MCF 10A (cell line): ENCODE measurements around the gene RANBP9. TPM values are rescaled to one million over a fixed set of nuclear protein-coding genes. Genes with fewer than 3 reads are reported as not detected.

Source experiments
- BruUV-seq: library from RNA; stranded (reverse); fragments of 400-500 nt; replicated peaks from 2 replicates; lab custom pipeline; 2021; lab: Mats Ljungman, UMichigan
- CTCF ChIA-PET: fragments of 300-600 bp; sonication (Branson Sonifier 250); formaldehyde crosslinking; extraction: SDS; loops from one replicate; lab custom pipeline; 2021; ENCODE audit warnings: antibody characterized with exemption, inconsistent platforms; lab: Yijun Ruan, JAX
- POLR2A ChIA-PET: fragments of 300-600, 350-650 bp; sonication (Branson Sonifier 250); formaldehyde crosslinking; extraction: SDS; loops from one replicate; lab custom pipeline; 2020; ENCODE audit warnings: antibody characterized with exemption, inconsistent platforms; lab: Yijun Ruan, JAX
- DNase-seq: peaks from one replicate; pipeline ENCODE4 v3.0.0-alpha.2; 2018; ENCODE audit not compliant: unreplicated experiment
- H3K27ac Mint-ChIP-seq: one replicate; pipeline ENCODE4 v1.8.0; 2022; ENCODE audit warnings: mild to moderate bottlenecking, low read depth, mixed read lengths; ENCODE audit not compliant: unreplicated experiment
- H3K27me3 Mint-ChIP-seq: one replicate; pipeline ENCODE4 v1.8.0; 2022; ENCODE audit warnings: mixed read lengths; ENCODE audit not compliant: insufficient read depth, unreplicated experiment
- H3K36me3 Mint-ChIP-seq: one replicate; pipeline ENCODE4 v1.8.0; 2022; ENCODE audit warnings: mild to moderate bottlenecking, moderate library complexity, mixed read lengths; ENCODE audit not compliant: insufficient read depth, unreplicated experiment
- H3K4me1 Mint-ChIP-seq: one replicate; pipeline ENCODE4 v1.8.0; 2022; ENCODE audit warnings: mixed read lengths; ENCODE audit not compliant: insufficient read depth, unreplicated experiment
- H3K4me3 Mint-ChIP-seq: one replicate; pipeline ENCODE4 v1.8.0; 2022; ENCODE audit warnings: mild to moderate bottlenecking, moderate library complexity, mixed read lengths; ENCODE audit not compliant: unreplicated experiment
- H3K9me3 Mint-ChIP-seq: one replicate; pipeline ENCODE4 v1.8.0; 2022; ENCODE audit warnings: mixed read lengths; ENCODE audit not compliant: unreplicated experiment
- CTCF ChIP-seq: fragments of 200-600 bp; IDR thresholded peaks from one replicate; pipeline ENCODE4 v1.8.0; 2022; ENCODE audit warnings: antibody characterized with exemption, mild to moderate bottlenecking; ENCODE audit not compliant: unreplicated experiment
- intact Hi-C: fragments of 100-400 bp; cut with micrococcal nuclease; formaldehyde crosslinking; loops from 2 replicates; pipeline ENCODE4 v1.14.1; 2022
- total RNA-seq: library from RNA; stranded (reverse); gene quantifications from 2 replicates; pipeline ENCODE4 v1.2.3, GENCODE V29; 2022

Gene RANBP9
- total RNA-seq, 1 experiment from 2014 or later, result 48.0 TPM

GRCh38 chr6:13611715-13612114 lies 99.9 kb downstream of the RANBP9 start:
- POLR2A ChIA-PET, result interaction anchor here (1.0 kb wide), 1 partner anchor 16 kb away, joined by 3 read pairs; no protein-coding TSS in a partner anchor
- BruUV-seq, result no TSS peak
- Mint-ChIP-seq H3K27ac (no peak overlapping the region), H3K27me3 (no peaks in the 10 kb centered on the region), H3K4me3 (no peak overlapping the region), H3K4me1 (peaks cover 1% of the 10 kb centered on the region), H3K36me3 (peaks cover 26% of the 10 kb centered on the region), H3K9me3 (no peaks in the 10 kb centered on the region)
- no peak for DNase-seq
- intact Hi-C loops, result loop anchor here (10.0 kb wide), 1 partner anchor 183 kb away; no protein-coding TSS in a partner anchor
- CTCF ChIA-PET, result interaction anchor here (0.5 to 0.9 kb wide), 2 partner anchors 90 to 455 kb away, joined by 3 to 5 read pairs; no protein-coding TSS in a partner anchor
- no peak for TF ChIP-seq CTCF

- no peak overlapping the region for H3K4me3 Mint-ChIP-seq
- DNase-seq, result no peak
- TF ChIP-seq CTCF, result no peak
- no peaks in the 10 kb centered on the region for H3K4me1 Mint-ChIP-seq
- no peak overlapping the region for H3K27ac Mint-ChIP-seq
- peaks cover 31% of the 10 kb centered on the region for H3K36me3 Mint-ChIP-seq
- ChIA-PET CTCF (interaction anchor here (0.6 to 1.8 kb wide), 3 partner anchors 10 to 307 kb away, joined by 3 to 11 read pairs (median 6); partner anchors contain the start of gene NOL7), POLR2A (interaction anchor here (0.6 to 1.9 kb wide), 3 partner anchors 11 to 278 kb away, joined by 3 to 12 read pairs (median 3); no protein-coding TSS in a partner anchor)
- BruUV-seq, result no TSS peak
- H3K9me3 Mint-ChIP-seq, result no peaks in the 10 kb centered on the region
- intact Hi-C loops, result no loop called here
- no peaks in the 10 kb centered on the region for H3K27me3 Mint-ChIP-seq
These were observed 106.0 kb downstream of the RANBP9 start for GRCh38 chr6:13605634-13606033.

- TF ChIP-seq CTCF, result no peak
- CTCF ChIA-PET, result interaction anchor here (0.6 to 1.8 kb wide), 3 partner anchors 11 to 355 kb away, joined by 3 to 11 read pairs (median 4); partner anchors contain the start of gene NOL7
- no TSS peak for BruUV-seq
These were observed 106.9 kb downstream of the RANBP9 start for GRCh38 chr6:13604546-13605416.

GRCh38 chr6:13604135-13604534 lies 107.5 kb downstream of the RANBP9 start:
- no peak for TF ChIP-seq CTCF
- intact Hi-C loops, result no loop called here
- DNase-seq, result no peak
- POLR2A ChIA-PET, result interaction anchor here (0.6 to 1.9 kb wide), 2 partner anchors 10 to 105 kb away, joined by 3 to 12 read pairs; no protein-coding TSS in a partner anchor
- CTCF ChIA-PET, result interaction anchor here (1.8 kb wide), 1 partner anchor 11 kb away, joined by 11 read pairs; the partner anchor contains the start of gene NOL7
- Mint-ChIP-seq H3K9me3 (no peaks in the 10 kb centered on the region), H3K27me3 (no peaks in the 10 kb centered on the region), H3K27ac (no peak overlapping the region), H3K36me3 (peaks cover 27% of the 10 kb centered on the region), H3K4me1 (no peaks in the 10 kb centered on the region), H3K4me3 (no peak overlapping the region)
- no TSS peak for BruUV-seq

More at GRCh38 chr6:13604546-13605416, 106.9 kb downstream of the RANBP9 start:
- intact Hi-C loops, result no loop called here
- H3K4me3 Mint-ChIP-seq, result no peak overlapping the region
- no peaks in the 10 kb centered on the region for H3K9me3 Mint-ChIP-seq
- H3K36me3 Mint-ChIP-seq, result peaks cover 29% of the 10 kb centered on the region
- no peak for DNase-seq
- no peaks in the 10 kb centered on the region for H3K27me3 Mint-ChIP-seq
- POLR2A ChIA-PET, result interaction anchor here (0.6 to 1.9 kb wide), 4 partner anchors 10 to 278 kb away, joined by 3 to 12 read pairs (median 3); no protein-coding TSS in a partner anchor
- no peaks in the 10 kb centered on the region for H3K4me1 Mint-ChIP-seq
- no peak overlapping the region for H3K27ac Mint-ChIP-seq
